Endothelial cell of hepatic sinusoid (primary cell): ENCODE data around the gene ZNF789.

Experiments used
- in situ Hi-C: cut with HindIII; loops from 2 replicates; pipeline ENCODE4 v1.10.0; 2017; ENCODE audit warnings: low sequenced_read_pairs

Gene ZNF789

DNA sequence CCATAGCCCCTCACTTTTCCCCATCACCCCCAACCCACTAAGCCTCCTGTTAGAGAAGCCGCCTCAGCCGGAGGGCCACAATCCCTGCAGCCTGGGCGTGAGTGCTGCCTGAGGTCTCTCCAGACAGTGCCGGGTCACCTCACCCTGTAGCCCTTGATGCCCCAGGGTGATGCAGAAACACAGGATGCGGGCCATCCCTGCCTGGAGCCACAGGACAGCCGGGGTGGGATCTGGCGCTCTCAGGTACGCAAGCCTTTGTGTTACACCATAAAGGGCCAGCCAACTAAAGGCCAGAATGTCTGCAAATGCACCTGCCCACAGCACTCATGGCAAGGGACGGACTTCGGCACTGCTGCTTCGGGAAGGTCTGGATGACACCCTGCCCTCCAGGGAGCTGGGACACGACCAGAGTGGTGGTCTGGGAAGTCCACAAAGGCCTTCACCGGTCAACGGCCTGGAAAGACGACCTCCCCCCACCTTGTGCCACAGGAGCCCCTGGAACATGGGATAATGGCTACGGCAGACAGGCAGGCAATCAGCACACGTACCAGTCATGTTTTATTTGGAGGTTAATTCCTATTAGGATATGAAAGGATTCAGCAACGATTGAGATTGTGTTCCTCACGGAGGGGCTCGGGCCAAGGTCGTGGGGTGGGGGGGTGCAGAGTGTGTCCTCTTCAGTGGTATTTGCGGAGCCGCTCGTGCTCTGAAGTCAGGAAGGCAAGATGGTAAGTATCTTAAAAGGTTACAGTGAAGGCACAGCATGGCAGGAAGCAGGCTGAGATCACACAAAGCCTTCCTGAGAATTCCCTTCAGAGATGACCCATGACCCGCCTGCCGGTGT, 14.8 kb upstream of the ZNF789 start:
- in situ Hi-C loops = no loop called here

DNA sequence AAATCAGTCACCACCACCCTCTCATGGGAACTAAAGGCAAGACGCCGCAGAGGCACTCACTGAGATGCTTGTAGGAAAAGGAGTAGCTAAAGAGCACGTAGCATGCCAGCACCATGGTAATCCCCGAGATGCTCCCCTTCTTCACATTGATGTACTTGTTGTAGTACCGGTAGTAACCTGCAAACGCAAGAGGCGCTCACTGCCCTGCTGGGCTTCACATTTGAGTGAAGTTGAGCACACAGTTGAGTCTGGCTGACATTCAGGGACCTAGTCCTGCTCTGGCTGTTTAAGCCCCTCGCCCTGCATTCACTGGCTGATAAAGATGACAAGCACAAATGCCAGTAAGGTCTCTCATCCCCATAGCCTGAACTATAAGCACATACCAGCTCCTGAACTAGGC, 13.6 kb upstream of the ZNF789 start:
- in situ Hi-C loops = no loop called here

DNA sequence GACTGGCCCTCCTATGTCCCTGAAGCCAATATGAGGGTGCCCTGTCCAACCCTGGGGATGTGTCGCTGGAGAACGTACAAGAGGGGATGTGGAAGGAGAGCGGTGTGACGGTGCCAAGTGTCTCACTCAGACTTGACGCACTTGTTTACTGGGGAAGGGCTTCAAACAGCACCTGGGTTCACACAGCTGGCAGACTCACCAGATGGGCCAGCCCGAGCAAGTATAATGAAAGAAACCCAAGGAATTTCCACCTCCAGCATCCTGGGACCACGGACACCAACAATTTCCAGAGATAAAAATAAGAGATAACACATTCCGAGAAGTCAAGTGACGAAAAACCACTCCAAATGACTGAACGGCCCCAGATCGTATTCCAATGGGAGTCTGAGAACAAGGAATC, 12.0 kb upstream of the ZNF789 start:
- in situ Hi-C loops = loop anchor here (5.0 kb wide), 1 partner anchor 58 kb away; no protein-coding TSS in a partner anchor

DNA sequence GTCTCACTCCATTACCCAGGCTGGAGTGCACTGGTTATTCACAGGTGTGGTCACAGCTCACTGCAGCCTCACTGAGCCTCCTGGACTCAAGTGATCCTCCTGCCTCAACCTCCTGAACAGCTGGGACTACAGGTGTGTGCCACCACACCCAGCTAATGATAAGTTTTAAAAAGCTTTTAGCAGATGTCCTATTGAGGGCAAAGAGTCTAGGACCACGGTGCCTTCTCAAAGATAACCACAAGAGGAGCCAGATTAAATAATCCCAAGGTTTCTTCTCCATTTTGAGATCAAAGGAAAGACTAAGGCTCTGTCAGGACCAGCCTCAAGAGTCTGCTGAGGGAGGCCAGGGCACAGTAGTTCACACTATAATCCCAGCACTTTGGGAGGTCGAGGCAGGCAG, 11.5 kb upstream of the ZNF789 start:
- in situ Hi-C loops = loop anchor here (5.0 kb wide), 1 partner anchor 59 kb away; no protein-coding TSS in a partner anchor

DNA sequence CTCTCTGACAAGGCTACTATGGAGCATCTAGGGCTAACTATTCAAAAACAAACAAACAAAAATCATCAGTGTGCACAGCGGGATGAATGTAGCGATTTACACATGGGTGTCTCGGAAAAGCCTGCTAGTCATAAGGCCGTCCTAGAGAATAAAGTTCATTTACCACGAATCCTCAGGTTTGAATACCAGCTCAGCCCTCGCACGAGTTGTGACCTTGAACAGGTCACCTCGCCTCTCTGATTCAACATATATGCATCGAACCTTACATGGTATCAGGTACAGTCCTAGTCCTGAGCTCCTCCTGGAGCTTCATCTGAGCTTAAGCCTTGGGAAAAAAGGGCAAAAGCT, 7.3 kb upstream of the ZNF789 start:
- in situ Hi-C loops = no loop called here

DNA sequence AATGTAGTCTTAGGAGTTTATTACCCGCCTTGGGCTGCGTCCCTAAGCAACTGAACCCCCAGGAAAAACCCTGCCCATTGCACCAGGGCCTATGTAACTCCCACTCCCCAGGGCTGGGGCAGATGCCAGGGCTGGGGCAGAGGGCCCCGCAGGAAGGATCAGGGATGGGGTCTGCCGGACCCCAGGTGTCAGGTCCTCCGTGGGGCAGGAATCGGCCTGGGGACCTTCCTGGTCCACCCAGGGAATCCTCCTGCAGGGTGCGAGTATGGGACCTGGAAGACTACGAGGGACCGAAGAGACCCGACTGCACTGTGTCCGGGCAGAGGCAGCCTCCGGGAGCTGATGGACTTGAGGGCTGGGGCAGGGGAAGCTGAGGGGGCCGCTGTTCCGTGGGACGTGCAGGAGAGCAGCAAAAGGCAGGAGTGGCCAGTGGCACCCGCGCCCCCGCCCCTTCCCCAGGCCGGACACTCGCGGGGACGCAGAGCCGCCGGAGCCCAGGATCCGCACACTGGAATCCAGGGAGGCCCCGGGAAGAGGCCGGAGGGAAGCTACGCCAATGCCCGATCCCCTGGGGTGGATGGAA, 4.3 kb upstream of the ZNF789 start:
- in situ Hi-C loops = no loop called here

DNA sequence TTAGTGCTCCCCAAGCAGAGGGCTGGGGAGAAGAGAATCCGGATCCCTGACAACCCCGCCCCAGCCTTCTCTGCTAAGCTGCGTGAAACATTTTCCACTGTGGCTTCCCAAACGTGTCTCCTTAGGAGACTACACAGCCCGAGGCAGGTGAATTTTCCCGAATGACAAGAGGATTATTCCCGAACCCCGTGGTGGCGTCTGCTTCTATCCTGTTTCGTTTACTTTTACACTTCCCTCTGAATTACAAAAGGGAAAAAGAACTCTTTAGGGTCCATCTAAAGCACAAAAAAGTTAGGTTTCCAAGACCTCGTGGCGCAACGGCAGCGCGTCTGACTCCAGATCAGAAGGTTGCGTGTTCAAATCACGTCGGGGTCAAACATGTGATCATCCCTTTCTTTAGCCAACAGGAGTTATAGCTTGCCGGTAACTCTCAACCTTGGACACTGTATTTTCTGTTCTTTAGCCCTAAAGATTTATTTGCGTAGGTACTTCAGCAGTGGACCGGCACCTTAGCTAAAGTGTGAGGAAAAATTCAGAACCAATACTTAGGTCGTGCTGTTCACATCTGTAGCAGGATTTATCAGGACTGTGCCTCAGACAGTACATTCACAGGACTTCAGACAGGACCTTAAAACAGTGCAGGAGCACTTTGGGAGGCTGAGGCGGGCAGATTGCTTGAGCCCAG, 3.2 kb upstream of the ZNF789 start:
- in situ Hi-C loops = no loop called here

DNA sequence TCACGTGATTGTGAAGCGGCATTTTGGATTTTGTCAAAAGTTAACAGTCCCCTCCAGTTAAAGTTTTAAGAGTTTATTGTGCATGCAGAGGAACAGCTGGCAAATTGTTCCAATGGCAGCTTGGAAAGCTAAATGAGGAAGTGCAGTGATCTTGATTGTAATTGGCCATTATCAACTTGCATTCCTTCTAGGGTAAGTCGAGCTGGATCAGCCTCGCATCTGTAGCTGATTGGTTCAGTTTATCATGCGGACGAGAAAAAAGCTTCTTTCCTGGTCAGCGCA, 566 bp downstream of the ZNF789 start:
- in situ Hi-C loops = no loop called here

DNA sequence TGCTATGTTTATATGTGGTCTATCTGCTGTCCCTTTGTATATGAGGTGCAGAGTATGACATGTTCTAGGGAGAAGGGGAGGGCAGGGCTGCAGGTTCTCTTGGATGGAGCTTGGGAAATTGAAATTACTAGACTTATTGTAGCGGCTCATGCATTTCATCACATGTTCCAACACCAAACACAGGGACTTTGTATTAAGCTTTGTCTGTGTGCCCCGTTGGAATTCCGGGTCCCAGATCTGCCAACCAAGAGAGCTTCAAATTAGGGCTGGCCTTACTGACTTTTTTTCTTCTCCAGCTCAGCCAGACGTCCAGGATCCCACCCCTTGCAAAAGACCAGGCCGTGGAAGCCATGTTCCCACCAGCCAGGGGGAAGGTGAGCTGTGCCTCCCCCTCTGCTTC, 3.4 kb downstream of the ZNF789 start:
- in situ Hi-C loops = loop anchor here (5.0 kb wide), 2 partner anchors 56 to 101 kb away; no protein-coding TSS in a partner anchor

DNA sequence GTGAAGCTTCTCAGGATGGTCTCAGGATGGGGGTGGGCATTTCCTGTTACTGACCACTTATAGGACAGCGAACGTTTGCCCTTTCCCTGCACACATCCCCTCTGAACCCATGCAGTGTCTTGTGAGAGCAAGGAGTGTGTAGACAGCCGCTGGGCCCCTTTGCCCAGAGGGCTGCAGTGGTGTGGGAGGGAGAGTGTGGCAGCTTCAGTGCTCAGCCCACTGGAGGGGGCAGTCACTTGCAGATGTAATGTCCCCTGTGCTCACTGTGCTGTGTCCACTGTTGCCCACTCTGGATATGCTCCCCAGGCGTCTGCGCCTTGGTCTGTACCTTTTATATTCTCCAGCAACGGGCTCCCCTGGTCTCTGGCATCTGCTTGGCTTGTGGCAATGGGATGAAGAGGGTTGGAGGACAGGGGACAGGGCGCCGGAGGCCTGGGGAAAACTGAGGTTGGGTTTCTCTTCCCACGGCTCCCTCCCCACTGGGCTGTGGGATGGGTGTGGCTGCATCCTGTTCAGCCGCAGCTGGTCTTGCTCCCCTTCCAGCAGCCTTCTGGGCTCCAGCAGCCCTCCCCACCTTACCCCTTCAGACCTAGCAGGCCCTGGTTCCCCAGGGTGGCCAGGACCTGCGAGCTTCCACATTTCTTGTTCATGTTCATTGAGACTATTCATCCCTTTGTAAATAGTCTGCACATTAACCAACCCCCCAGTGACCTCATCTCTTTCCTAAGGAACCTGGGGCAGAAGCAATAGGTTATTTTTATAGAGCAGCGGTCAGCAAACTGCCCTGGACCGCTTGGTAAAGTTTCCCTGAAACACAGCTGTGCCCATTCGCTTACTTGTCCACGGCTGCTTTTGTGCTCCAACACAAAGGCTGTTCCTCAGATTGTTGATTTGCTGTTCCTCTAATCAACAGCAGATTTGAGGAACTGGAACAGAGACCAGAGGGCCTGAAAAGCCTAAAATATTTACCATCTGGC, 6.1 kb downstream of the ZNF789 start:
- in situ Hi-C loops = loop anchor here (5.0 kb wide), 2 partner anchors 54 to 99 kb away; no protein-coding TSS in a partner anchor

DNA sequence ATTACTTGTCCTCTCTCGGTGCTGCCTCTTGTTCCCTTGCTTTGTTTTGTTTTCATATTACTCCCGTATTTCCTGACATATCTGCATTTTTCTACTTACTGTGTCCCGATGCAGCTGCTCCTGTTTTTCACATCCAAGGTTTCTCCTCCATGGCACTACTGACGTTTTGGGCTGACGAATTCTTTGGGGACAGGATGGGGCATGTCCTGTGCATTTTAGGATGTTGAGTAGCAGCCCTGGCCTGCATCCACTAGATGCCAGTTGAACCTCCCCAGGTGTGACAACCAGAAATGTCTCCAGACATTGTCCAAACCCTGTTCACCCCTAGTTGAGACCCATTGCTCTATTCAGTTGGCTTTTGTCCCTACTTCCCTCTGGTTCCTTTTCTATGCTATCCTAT, 12.4 kb downstream of the ZNF789 start:
- in situ Hi-C loops = no loop called here

DNA sequence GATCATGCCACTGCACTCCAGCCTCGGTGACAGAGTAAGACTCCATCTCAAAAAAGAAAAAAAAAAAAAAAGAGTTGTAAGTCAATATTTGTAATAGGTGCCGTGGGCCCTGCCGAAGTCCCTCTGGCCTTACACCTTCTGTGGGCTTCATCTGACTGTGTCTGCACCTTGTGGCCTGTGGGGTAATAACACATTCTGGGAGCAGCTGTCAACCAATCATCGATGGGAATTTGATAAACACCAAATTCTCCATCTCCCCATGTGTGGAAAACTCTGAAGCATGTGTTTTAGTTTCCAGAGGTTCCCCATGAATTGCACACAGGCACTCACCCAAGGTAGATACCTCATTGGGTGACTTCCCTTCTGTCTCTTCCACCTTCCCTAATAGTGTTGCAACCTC, 16.5 kb downstream of the ZNF789 start:
- in situ Hi-C loops = no loop called here

DNA sequence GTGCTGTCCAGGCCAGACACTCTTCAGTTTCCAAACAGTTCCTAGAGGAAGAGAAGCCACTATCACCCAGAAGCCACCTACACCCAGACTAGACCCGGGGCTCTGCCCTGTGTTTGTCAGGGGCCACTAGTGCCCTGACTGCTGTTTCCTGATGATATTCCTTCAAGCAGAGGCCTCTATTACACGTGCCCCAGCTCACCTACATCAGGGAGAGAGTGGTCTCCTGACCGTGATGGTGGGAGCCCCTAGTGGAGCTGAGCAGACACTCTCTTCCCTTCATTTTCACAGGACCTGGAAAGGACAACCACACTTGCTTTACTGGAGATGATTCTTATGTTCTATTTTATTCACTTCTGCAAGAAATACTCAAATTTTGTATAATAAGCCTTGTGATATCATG, 18.2 kb downstream of the ZNF789 start:
- in situ Hi-C loops = no loop called here

DNA sequence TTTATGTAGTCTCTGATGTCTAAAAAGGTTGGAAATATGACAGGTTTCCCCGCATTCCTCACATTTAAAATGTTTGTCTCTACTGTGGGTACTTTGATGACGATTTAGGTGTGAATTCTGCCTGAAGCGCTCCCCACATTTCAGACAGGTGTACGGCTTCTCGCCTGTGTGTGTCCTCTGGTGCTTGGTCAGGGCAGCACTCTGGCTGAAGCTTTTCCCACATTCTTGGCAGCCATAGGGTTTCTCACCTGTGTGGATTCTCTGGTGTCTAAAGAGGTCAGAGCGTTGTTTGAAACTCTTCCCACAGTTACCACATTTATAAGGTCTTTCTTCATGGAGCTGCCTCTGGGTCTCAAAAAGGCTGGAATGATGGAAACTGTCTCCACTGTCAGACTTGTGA, 21.1 kb downstream of the ZNF789 start:
- in situ Hi-C loops = no loop called here

DNA sequence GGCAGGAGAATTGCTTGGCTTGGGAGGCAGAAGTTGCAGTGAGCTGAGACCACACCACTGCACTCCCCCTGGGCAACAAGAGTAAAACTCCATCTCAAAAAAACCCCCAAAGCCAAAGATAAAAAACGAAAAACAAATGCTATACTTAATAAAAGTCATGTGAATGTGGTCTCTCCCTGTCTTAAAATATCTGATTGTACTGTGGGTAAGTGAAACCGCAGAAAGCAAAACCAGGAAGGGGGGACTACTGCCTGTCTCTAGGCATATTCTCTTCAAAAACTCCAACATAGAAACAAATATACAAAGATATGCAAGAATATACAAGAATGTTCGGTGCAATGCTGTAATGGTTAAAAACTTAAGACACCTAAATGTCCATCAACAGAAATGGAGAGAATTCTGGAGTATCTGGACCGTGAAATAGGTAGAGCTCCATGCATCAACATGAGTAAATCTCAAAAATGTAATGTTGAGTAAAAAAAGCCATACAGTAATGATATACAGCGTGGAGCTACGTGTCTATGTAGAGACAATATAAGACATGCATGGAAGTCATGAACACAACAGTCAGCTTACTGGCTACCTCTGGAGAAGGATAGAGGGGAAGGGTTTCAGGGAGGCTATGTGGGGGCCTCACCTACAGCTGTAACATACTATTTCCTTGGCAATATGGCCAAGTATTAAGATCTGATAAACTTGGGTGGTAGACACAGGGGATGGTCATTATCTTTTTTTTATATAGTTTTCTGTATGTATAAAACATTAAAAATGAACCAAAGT, 25.3 kb downstream of the ZNF789 start:
- in situ Hi-C loops = no loop called here

DNA sequence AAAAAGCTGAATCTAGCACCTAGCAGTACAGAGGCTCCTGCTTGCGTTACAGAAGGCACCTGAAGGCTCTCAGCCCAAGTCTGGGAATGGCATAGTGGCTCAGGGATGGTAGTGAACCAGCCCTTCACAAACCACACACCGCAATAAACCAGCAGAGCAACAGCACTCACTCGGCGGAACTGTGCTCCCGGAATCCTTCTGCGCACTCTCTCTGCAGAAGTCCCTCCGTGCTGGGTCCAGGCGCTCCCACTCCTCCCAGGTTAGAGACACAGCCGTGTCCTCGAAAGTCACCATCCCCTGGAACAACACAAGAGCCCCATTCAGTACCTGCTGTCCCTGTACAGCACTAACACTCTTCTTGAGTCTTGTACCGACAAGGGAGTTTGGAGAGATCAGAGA, 25.9 kb downstream of the ZNF789 start:
- in situ Hi-C loops = no loop called here

DNA sequence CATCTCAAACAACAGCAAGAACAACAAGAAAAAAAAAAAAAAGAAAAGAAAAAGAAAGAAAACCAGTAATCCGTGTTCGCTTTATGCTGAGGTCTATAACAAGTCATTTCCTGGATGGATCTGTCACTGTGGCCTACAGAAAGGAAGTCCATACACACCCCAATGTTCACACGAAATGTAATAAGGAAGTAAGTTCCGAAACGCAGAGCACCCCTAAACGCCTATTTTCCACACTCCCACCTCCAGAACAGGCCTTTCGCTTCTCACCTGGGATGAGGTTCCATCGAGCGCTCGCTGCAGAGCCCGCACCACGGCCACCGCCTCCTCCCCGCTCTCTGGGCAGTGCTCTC, 26.7 kb downstream of the ZNF789 start:
- in situ Hi-C loops = no loop called here

DNA sequence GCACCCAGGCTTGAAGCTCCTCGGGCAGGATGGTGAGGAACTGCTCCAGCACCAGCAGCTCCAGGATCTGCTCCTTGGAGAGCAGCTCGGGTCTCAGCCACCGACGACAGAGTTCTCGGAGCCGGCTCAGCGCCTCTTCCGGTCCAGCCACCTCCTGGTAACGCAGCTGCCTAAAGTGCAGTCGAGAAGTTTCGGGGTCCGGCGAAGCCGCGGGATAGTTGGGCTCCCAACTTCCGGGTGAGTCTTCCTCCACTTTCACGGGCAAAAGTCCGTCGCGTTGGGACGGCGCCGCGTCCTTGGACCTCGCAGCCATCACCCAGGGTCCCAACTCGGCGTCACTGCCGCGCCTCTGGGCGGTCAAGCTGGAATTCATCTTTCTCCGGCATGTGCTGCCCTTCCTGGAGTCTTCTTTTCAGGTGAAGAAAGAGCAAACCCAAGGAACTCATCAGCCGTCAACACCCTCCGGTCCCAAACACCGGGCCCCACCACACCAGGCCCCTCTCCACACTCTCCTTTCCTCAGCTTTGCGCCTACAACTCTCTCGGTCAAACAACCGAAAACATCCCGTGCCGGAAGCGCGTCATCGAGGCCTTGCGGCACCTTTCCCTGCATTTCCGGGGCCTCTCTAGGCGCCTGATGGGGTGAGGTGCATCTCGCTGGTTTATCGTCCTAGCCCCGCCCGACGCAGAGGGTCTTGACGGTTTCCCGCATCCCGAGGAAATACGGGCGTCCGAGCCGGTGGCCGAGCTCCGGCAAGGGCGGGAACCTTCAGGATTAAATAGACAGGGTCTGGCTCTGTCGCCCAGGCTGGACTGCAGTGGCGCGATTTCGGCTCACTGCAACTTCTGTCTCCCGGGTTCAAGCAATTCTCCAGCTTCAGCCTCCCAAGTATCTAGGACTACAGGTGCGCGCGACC, 27.3 kb downstream of the ZNF789 start, which contains the start of gene ZNF394:
Gene ZNF394, minus strand, starts transcription at position 561 of the 916 bp plus-strand sequence. Its CDS starts 188 bp downstream, at position 373.
- in situ Hi-C loops = no loop called here

DNA sequence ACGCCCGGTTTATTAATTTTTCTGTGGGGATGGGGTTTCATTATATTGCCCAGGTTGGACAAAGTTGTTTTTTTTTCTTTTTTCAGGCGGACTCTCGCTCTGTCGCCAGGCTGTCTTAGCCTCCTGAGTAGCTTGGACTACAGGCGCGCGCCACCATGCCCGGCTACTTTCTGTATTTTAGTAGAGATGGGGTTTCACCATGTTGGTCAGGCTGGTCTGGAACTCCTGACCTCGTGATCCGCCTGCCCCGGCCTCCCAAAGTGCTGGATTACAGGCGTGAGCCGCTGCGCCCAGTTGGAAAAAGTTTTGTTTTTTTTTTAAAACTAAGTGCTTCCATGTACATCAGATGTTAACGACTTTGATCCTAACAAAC, 27.9 kb downstream of the ZNF789 start:
- in situ Hi-C loops = no loop called here
